Adrenal gland (tissue), 5 donors: ENCODE results near the gene FAM120C.

ENCODE experiments used
- CTCF ChIP-seq, 6 experiments: fragments of 450-650 bp in 4 of 6; fragments of 200-600 bp in 2 of 6; sonication (generic) in 1 of 6; IDR thresholded peaks; 1 replicate in 5 of 6; 2 replicates in 1 of 6; pipeline versions ENCODE4 v1.5.1 to v1.8.0; 2016 to 2021; ENCODE audit warnings: antibody characterized with exemption in 6 of 6, mild to moderate bottlenecking in 2 of 6, moderate library complexity in 1 of 6
- POLR2A ChIP-seq, 2 donors: fragments of 450-650 bp; IDR thresholded peaks; one replicate each; pipeline ENCODE4 v1.6.1; 2017; ENCODE audit warnings: antibody characterized with exemption in 2 of 2, mild to moderate bottlenecking in 2 of 2, moderate library complexity in 1 of 2
- donor health status: DM: no; HTN: no; CAD: no.

- TF ChIP-seq CTCF (IDR thresholded peaks at IDR 0.05) (no peak), POLR2A (IDR thresholded peaks at IDR 0.05) (no peak)
These were observed 2.7 kb downstream of the FAM120C start for GRCh38 chrX:54180403-54180802.
